ENCODE data around the gene RPL4.

GRCh38 chr15:66477011-66477410 is 27.6 kb downstream of the RPL4 start:
- TF ChIP-seq REST (IDR thresholded peaks at IDR 0.05; ENCODE audit: unreplicated experiment) (no peak), CREB1 (CRISPR knock-in tag; IDR thresholded peaks at IDR 0.05; ENCODE audit: low read depth) (no peak), ZNF331 (CRISPR knock-in tag; IDR thresholded peaks at IDR 0.05; ENCODE audit: low read depth) (no peak), CTCF (conservative IDR thresholded peaks at IDR 0.05; ENCODE audit: low read depth in 2 of 2) (no peak), EZH2 (IDR thresholded peaks at IDR 0.05; ENCODE audit: low read depth, unreplicated experiment) (no peak), ZNF462 (CRISPR knock-in tag; IDR thresholded peaks at IDR 0.05) (no peak), EZH2phosphoT487 (IDR thresholded peaks at IDR 0.05; ENCODE audit: unreplicated experiment) (no peak), POLR2AphosphoS5 (IDR thresholded peaks at IDR 0.05; ENCODE audit: low read depth) (no peak), ETS1 (IDR thresholded peaks at IDR 0.05) (no peak), ZNF114 (CRISPR knock-in tag; IDR thresholded peaks at IDR 0.05) (no peak), NANOG (IDR thresholded peaks at IDR 0.05; ENCODE audit: borderline replicate concordance) (no peak)
